ENCODE data around the gene UHRF1.
A peak's percentile ranks its signal among the peaks of the same experiment; 100 is the strongest.

The UHRF1 gene

DNA sequence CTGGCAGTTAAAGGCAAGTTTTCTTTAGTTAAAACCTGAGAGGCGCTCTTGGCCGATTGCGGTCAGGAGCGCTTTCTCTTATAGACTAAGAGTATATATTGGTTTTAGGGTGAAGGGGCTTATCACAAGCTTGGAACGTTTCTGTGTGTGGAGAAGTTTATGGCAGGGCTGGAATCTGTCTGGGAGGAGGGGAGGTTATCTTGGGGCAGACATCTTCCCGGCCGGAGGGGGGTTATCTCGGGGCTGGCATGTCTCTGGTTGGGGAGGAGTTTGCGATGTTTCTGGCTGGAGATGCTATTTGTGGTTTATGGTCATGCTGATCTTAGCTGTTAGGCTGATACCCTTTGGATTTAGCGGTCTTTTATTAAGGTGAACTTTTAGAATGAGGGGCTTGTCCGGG is 78.0 kb downstream of the UHRF1 start:
- FAIRE-seq: no peak

DNA sequence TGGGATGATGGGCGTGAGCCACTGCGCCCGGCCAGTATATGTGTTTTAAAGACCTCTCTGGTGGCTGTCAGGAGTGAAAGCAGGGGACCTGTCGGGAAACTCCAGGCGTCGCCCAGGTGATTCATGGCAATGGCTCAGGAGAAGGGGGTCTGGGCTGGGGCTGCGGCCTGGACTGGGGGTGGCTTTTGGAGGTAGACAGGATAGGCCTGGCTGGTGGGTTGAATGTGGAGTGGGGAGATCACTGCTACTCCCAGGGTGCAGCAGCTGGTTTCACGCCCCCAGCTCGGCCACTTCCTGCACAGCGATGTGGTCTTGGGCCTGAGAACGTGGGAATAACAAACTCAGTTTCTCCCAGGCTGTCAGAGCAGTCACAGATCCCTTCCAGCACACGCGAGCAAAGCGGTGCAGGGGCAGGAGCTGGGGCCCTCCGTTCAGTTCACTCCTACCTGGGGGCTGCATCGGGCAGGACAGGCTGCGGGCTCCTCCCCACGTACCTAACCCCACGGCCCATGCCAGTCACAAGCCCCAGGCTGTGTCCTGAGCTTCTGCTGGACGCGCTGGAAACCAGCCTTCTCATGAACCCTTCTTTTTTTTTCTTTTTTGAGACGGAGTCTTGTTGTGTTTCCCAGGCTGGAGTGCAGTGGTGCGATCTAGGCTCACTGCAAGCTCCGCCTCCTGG is 78.5 kb downstream of the UHRF1 start:
- FAIRE-seq (no peak), DNase-seq (ENCODE audit: low spot score) (no peak)

More for the DNA sequence above, 78.0 kb downstream of the UHRF1 start:
- DNase-seq (ENCODE audit: low spot score): no peak

DNA sequence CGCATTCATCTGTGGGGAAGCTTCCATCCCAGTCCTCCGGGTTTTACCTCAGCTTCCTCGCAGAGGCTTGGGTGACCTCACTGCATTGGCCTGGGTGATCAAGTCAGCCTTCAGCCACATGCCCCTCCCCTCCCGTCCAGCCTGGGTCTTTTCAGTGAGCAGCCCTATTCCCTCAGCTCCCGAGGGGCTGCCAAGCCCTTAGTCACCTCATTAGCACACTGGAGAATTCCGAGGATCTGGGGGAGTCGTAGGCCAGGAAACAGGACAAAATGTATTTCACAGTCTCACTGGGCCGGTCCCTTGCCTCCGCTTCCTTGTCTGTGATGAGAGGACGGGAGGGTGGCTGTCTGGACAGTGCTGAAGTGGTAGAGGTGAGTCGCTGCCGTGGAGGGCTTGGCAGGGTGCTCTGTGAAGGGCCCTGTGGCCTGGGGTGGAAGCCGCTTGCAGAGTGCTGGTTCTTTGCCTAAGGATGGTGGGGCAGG is 79.5 kb downstream of the UHRF1 start:
- DNase-seq (ENCODE audit: low spot score): peak; percentile 78
- peak; percentile 64 for FAIRE-seq

DNA sequence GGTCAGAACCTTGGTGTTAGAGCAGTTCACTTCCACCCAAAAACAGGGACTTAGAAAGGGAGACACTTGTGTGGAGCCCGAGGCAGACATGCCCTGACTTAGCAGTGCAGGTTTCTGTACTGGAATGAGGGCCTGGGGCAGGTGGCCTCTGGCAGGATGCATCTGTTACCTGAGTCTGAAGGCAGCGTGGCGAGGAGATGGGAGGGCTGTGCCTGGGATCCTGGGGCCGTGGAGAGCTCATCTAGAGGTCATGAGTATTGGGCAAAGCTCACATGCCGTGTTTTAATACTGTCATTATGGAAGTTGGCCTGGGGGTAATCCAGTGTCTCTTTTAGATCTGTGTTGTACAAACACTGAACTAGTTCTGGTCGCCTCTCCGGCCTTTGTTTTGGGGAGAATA is 81.0 kb downstream of the UHRF1 start:
- no peak for DNase-seq (ENCODE audit: low spot score)
- no peak for FAIRE-seq

DNA sequence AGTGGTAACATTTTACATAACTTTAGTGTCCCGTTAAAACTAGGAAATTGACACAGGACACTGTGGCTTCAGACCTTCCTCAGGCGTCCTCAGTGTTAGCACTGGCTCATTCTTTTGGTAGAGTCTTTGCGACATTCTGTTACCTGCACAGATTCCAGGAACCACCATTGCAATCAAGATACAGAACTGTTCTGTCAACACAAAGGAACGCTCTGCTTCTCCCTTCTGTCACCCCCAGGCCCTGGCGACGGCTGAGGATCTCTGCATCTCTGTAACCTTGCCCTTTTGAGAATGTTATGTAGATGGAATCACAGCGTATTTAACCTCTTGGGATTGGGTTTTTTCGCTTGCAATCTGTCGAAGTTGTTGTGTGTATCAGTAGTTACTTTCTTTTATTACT is 82.2 kb downstream of the UHRF1 start:
- FAIRE-seq: no peak
- no peak for DNase-seq (ENCODE audit: low spot score)

DNA sequence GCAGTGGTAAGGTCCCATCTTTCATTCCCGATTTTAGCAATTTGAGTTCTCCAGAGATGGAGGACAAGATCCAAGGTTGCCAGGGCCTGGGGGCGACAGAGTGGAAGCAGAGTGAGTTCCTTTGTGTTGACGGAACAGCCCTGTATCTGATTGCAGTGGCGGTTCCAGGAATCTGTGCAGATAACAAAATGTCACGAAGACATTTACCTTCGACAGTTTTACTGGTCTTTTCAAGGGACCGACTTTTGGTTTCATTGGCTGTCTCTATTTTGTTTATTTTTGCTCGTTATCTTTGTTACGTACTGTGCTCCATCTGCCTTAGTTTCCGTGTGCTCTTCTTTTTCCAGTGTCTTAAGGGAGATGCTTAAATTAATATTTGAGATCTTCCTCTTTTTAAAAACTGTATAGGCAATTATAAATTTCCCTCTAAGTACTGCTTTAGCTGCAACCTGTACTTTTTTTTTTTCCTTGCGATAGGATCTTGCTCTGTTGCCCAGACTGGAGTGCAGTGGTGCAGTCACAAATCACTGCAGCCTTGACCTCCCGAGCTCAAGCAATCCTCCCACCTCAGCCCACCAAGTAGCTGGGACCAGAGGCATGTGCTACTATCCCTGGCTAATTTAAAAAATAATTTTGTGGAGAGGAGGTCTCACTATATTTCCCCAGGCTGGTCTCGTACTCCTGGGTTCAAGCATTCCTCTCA is 82.8 kb downstream of the UHRF1 start:
- FAIRE-seq (no peak), DNase-seq (ENCODE audit: low spot score) (no peak)

DNA sequence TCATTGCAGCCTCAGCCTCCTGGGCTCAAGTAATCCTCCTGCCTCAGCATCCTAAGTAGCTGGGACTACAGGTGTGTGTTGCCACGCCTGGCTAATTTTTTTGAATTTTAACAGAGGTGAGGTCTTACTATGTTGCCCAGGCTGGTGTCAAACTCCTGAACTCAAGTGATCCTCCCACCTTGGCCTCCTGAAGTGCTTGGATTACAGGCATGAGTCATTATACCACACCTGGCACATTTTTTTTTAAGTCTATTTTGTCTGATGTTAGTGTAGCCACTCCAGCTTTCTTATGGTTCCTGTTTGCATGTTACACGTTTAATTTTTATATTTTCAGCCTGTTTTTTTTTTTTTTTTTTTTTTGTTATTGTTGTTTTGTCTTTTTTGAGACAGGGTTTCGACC is 84.4 kb downstream of the UHRF1 start:
- no peak for FAIRE-seq
- no peak for DNase-seq (ENCODE audit: low spot score)

DNA sequence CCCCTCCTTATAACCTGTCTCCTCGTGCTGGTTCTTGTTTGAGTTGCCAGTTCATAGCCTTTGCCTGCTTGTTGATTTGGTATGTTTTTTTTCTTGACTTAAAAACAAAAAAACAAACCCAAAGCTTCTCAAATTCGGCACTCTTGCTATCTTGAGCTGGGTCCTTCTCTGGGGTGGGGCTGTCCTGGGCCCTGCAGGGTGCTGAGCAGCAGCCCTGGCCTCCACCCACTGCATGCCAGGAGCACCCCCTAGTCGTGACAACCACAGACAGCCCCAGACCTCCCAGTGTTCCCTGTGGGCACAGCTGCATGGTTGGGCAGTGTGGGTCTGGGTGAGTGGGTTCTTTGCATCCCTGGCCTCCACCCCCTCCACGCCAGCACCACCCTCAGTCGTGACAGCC is 87.4 kb downstream of the UHRF1 start:
- FAIRE-seq: no peak

DNA sequence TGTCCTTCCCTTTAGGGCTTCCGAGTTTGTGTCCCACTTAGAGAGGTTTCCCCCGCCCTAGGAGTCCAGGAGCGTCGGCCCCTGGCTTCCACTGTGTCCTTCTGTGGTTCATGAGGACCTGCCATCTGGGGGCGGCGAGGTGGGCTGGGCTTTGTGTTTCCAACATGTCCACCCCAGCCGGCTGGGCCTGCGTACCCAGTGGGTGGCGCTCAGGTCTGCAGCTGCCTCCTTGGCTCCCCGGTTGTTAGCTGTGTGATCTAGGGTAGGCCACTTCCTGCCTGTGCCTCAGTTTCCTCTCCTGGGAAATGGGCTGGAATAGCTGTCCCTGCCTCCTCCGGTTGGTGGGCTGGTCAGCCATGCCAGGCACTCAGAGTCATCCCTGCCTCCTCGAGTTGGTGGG is 88.0 kb downstream of the UHRF1 start:
- no peak for FAIRE-seq
- DNase-seq (ENCODE audit: low spot score): no peak

More for the DNA sequence above, 87.4 kb downstream of the UHRF1 start:
- no peak for DNase-seq (ENCODE audit: low spot score)

DNA sequence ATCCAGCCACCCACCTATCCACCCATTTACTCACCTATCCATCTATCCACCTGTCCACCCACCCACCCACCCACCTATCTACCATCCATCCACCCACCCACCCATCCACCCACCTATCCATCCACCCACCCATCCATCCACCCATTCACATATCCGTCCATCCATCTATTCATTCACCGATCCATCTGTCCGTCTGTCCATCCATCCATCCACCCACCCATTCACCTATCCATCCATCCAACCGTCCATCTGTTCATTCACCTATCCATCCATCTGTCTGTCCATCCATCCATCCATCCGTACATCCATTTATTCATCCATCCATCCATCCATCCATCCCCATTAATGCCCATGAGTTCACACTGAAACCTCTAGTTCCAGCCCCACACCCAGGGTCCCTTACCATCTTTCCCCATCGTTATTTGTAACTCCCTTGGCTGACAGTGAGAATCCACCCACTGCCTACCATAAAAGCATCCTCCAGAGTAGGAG is 90.9 kb downstream of the UHRF1 start:
- FAIRE-seq (no peak), DNase-seq (ENCODE audit: low spot score) (no peak)

DNA sequence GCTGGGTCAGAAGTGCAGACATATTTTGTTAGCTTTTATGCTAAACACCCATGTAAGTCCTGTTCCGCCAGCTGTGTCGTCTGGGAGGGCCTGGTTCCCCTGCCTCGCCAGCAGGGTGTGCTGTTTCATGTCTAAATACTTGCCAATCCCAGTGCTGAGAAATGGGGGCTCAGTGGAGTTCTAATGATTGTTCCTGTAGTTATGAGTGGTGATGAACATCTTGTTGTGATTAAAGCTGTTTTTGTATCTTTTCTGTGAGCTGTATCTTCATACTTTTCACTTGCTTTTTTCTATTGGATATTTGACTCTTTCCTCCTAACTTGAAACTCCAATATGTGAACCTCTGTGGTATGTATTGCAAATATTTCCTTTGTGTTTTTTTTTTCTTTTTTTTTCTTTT is 92.3 kb downstream of the UHRF1 start:
- DNase-seq (ENCODE audit: low spot score) (no peak), FAIRE-seq (no peak)

DNA sequence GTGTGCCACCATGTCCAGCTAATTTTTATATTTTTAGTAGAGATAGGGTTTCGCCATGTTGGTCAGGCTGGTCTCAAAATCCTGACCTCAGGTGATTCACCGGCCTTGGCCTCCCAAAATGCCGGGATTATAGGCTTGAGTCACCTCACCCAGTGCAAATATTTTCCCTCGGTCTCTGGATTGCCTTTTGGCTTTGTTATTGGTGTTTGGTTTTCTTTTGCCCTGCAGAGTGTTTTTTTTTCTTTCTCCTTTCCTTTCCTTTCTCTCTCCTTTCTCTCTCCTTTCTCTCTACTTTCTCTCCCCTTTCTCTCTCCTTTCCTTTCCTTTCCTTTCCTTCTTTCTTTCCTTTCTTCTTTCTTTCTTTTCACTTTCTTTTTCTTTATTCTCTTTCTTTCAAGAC is 92.8 kb downstream of the UHRF1 start:
- peak; percentile 37 for DNase-seq (ENCODE audit: low spot score)
- FAIRE-seq: peak; percentile 46

DNA sequence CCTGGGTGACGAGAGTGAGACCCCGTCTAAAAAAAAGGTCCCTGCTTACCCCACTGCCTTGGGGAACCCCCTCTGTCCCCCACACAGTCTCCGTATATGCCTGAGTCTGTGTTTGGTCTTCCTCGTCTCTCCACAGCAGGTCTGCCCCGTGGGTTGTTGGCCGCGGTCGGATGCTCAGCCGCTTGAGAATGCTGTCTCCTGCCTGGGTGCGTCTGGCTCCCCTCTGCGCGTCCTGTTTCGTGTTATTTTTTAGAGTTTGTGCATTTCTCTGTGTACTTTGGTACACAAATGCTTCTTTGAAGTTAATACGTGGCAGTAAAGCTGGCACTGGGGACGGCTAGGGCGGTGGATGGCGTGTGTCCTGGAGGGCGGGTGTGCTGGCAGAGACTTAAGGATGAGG is 94.5 kb downstream of the UHRF1 start:
- DNase-seq (ENCODE audit: low spot score) (no peak), FAIRE-seq (no peak)

DNA sequence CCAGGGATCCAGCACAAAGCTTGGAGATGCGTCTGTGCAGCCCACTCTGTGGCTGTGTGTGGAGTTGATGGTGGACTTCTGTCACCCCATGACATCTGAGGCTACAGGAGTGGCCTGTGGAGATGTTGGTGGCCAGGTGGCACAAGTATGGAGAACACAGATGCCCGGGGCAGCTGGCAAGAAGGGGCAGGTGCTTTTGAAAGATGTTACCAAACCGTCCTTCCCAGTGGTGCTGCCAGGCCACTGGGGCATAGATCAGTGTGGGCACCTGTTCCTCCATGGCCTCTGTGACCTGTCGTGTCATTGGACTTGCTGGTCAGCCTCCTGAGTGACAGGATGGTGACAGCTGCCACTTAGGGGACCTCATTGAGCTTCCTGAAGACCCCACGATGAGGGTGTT is 95.8 kb downstream of the UHRF1 start:
- DNase-seq (ENCODE audit: low spot score) (no peak), FAIRE-seq (no peak)

DNA sequence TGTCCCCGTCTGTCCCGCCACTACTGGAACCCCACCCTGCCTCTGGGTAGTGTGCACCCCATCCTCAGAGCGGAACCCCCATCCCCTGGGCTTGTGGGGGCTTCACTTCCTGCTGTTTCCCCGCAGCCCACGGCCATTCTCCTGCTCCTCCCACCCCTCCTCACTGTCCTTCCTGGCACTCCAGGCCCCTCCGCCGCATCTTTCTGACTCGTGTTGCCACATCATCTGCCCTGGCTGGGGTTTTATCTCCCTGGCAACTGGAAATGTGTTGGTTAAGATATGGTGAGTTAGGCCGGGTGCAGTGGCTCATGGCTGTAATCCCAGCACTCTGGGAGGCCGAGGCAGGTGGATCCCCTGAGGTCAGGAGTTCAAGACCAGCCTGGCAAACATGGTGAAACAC is 96.9 kb downstream of the UHRF1 start:
- FAIRE-seq: no peak

DNA sequence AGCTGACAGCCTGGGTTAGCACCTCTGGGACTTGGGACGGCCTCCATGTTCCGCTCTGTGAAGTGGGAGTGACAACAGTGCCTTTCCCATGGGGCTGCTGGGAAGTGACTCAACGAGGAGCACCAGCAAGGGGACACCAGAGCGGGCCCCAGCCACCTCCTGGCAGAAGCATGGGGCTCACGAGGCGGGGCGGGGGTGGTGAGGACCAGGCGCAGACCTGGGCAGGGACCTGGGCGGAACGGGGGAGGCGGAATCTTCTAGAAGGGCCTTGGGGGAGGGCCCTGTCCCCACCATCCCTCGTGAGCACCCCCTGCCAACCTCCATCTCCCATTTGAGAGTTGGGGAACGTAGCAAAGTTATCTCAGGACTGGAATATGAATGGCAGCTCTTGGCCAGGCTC is 97.5 kb downstream of the UHRF1 start:
- FAIRE-seq: no peak
- no peak for DNase-seq (ENCODE audit: low spot score)

More for the DNA sequence above, 96.9 kb downstream of the UHRF1 start:
- DNase-seq (ENCODE audit: low spot score): peak; percentile 40
